PC-9 (cell line): ENCODE data around the gene HSPA1L. TPM values are rescaled to one million over a fixed set of nuclear protein-coding genes. Genes with fewer than 3 reads are reported as not detected.

Experiments used
- BruUV-seq: library from RNA; stranded (reverse); fragments of 400-500 nt; replicated peaks from 2 replicates; lab custom pipeline; 2021; lab: Mats Ljungman, UMichigan
- CTCF ChIA-PET: fragments of 300-600 bp; sonication (Branson Sonifier 250); formaldehyde crosslinking; loops from one replicate; lab custom pipeline; 2022; ENCODE audit warnings: antibody characterized with exemption; lab: Charles Lee
- POLR2A ChIA-PET: fragments of 300-600 bp; sonication (Branson Sonifier 250); formaldehyde crosslinking; loops from one replicate; lab custom pipeline; 2022; ENCODE audit warnings: antibody characterized with exemption; ENCODE audit not compliant: unreplicated experiment; lab: Charles Lee
- DNase-seq, 2 experiments: peaks; one replicate each; pipeline versions ENCODE4 v3.0.0 to v3.0.0-alpha.2; 2015 to 2022; ENCODE audit warnings: mixed read lengths in 1 of 2
- H2AFZ ChIP-seq: fragments of 200-600 bp; sonication (generic); 2 replicates; pipeline ENCODE4 v1.8.1; 2017; ENCODE audit warnings: antibody characterized with exemption
- H3F3A ChIP-seq: fragments of 200-600 bp; sonication (generic); 2 replicates; pipeline ENCODE4 v1.8.1; 2017; ENCODE audit warnings: antibody characterized with exemption, mild to moderate bottlenecking, low read depth; ENCODE audit not compliant: insufficient read depth
- H3K27ac ChIP-seq: fragments of 200-600 bp; sonication (generic); 2 replicates; pipeline ENCODE4 v1.6.1; 2016; ENCODE audit warnings: mixed run types
- H3K27me3 ChIP-seq: fragments of 200-600 bp; sonication (generic); 2 replicates; pipeline ENCODE4 v1.6.1; 2016; ENCODE audit warnings: low read depth, mixed run types; ENCODE audit not compliant: insufficient read depth
- H3K36me3 ChIP-seq: fragments of 200-600 bp; sonication (generic); 2 replicates; pipeline ENCODE4 v1.6.1; 2016; ENCODE audit warnings: low read depth, mixed run types
- H3K4me1 ChIP-seq: fragments of 200-600 bp; sonication (generic); replicated peaks from 2 replicates; pipeline ENCODE4 v1.6.1; 2016; ENCODE audit warnings: mixed run types; ENCODE audit not compliant: insufficient read depth
- H3K4me2 ChIP-seq: fragments of 200-600 bp; sonication (generic); 2 replicates; pipeline ENCODE4 v1.6.1; 2017; ENCODE audit warnings: mixed run types
- H3K4me3 ChIP-seq: fragments of 200-600 bp; sonication (generic); 2 replicates; pipeline ENCODE4 v1.6.1; 2016; ENCODE audit warnings: mixed run types
- H3K79me2 ChIP-seq: fragments of 200-600 bp; sonication (generic); 2 replicates; pipeline ENCODE4 v1.6.1; 2017; ENCODE audit warnings: low read depth, mixed run types
- H3K9me2 ChIP-seq: fragments of 200-600 bp; sonication (generic); 2 replicates; pipeline ENCODE4 v1.8.1; 2017; ENCODE audit warnings: mild to moderate bottlenecking; ENCODE audit not compliant: insufficient read depth
- H3K9me3 ChIP-seq: fragments of 200-600 bp; sonication (generic); 2 replicates; pipeline ENCODE4 v1.8.1; 2016; ENCODE audit warnings: low read depth; ENCODE audit not compliant: insufficient read depth
- H4K20me1 ChIP-seq: fragments of 200-600 bp; sonication (generic); 2 replicates; pipeline ENCODE4 v1.8.1; 2017; ENCODE audit not compliant: insufficient read depth
- EZH2 ChIP-seq: fragments of 200-600 bp; sonication (generic); IDR thresholded peaks from 2 replicates; pipeline ENCODE4 v1.8.0; 2017; ENCODE audit warnings: antibody characterized with exemption, low read depth
- intact Hi-C: fragments of 100-400 bp; cut with micrococcal nuclease; formaldehyde crosslinking; loops from one replicate; pipeline ENCODE4 v1.10.0; 2022; ENCODE audit not compliant: unreplicated experiment
- total RNA-seq: library from RNA; stranded (reverse); gene quantifications from 2 replicates; pipeline ENCODE4 v1.2.3, GENCODE V29; 2021
- TF ChIP-seq, protein P1 (sequence below): fragments of 200-600 bp; sonication (generic); conservative IDR thresholded peaks from 2 replicates; pipeline ENCODE4 v1.6.1; 2017; ENCODE audit warnings: mixed run types, antibody characterized with exemption, mild to moderate bottlenecking, moderate library complexity

HSPA1L gene
- total RNA-seq, 1 experiment from 2014 or later = 2.3 TPM

DNA sequence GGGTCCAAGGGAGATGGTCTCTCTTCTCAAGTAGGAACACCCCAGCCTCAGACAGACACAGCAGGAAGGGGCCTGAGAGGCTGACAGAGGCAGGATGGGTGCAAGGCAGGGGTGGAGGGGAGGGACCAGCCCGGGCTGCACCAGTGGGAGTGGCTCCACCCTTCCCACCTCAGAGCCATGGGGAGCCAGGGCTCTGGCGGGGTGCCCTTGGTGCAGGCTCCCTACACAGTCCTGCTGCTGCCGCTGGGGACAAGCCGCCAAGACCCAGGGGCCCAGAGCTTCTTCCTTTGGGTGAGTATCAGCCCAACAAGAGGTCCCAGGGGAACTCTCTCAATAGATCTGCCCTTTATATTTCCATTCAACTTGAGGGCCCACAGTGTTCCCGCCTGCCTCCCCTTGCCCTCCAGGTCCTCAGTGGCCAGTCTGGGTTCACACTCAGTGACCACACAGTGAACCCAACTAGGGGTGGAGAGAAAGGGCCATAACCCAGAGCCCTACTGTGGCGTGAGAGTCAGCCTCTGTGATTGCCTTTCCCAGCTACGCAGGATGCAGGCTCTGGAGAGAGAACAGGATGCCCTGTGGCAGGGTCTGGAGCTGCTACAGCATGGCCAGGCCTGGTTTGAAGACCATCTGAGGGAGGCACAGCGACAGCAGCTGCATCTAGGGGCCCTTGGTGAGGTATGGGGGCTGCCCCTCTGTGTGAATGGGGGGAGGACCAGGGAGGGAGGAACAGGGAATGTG lies 52.0 kb downstream of the HSPA1L start:
- no peak overlapping the region for H2AFZ ChIP-seq
- no peaks in the 10 kb centered on the region for H3K9me3 ChIP-seq
- intact Hi-C loops = no loop called here
- no peak overlapping the region for H3K4me3 ChIP-seq
- POLR2A ChIA-PET = interaction anchor here (0.6 kb wide), 1 partner anchor 124 kb away, joined by 3 read pairs; no protein-coding TSS in a partner anchor
- H3K27me3 ChIP-seq = no peaks in the 10 kb centered on the region
- TF ChIP-seq, protein P1, sequence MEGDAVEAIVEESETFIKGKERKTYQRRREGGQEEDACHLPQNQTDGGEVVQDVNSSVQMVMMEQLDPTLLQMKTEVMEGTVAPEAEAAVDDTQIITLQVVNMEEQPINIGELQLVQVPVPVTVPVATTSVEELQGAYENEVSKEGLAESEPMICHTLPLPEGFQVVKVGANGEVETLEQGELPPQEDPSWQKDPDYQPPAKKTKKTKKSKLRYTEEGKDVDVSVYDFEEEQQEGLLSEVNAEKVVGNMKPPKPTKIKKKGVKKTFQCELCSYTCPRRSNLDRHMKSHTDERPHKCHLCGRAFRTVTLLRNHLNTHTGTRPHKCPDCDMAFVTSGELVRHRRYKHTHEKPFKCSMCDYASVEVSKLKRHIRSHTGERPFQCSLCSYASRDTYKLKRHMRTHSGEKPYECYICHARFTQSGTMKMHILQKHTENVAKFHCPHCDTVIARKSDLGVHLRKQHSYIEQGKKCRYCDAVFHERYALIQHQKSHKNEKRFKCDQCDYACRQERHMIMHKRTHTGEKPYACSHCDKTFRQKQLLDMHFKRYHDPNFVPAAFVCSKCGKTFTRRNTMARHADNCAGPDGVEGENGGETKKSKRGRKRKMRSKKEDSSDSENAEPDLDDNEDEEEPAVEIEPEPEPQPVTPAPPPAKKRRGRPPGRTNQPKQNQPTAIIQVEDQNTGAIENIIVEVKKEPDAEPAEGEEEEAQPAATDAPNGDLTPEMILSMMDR = no peak
- no peak for TF ChIP-seq EZH2
- no peaks in the 10 kb centered on the region for H3K9me2 ChIP-seq
- peaks cover 8% of the 10 kb centered on the region; the same call in 1 of the 2 replicates for H3F3A ChIP-seq
- CTCF ChIA-PET = no interaction called here
- no TSS peak for BruUV-seq
- H3K27ac ChIP-seq = no peak overlapping the region
- peaks cover 5% of the 10 kb centered on the region; the same call in 1 of the 2 replicates for H3K4me1 ChIP-seq
- no peaks in the 10 kb centered on the region for H4K20me1 ChIP-seq
- no peaks in the 10 kb centered on the region for H3K36me3 ChIP-seq
- no peak for DNase-seq
- no peak overlapping the region for H3K4me2 ChIP-seq
- no peaks in the 10 kb centered on the region for H3K79me2 ChIP-seq

- intact Hi-C loops = no loop called here
- no TSS peak for BruUV-seq
- no peak for DNase-seq
- H3K9me2 ChIP-seq = no peaks in the 10 kb centered on the region
- H3K4me2 ChIP-seq = no peak within 1 kb of the TSS
- H3K27me3 ChIP-seq = no peaks in the 10 kb centered on the region
- ChIA-PET CTCF (no interaction called here), POLR2A (no interaction called here)
- no peaks in the 10 kb centered on the region for H4K20me1 ChIP-seq
- no peaks in the 10 kb centered on the region for H3K36me3 ChIP-seq
- no peaks in the 10 kb centered on the region for H3K9me3 ChIP-seq
- H2AFZ ChIP-seq = no peak within 1 kb of the TSS
- TF ChIP-seq EZH2 = no peak
- TF ChIP-seq, protein P1 = no peak
- no peak within 1 kb of the TSS for H3K27ac ChIP-seq
- H3F3A ChIP-seq = peaks cover 8% of the 10 kb centered on the region; the same call in 1 of the 2 replicates
- no peak within 1 kb of the TSS for H3K4me3 ChIP-seq
- H3K4me1 ChIP-seq = peaks cover 5% of the 10 kb centered on the region; the same call in 1 of the 2 replicates
- H3K79me2 ChIP-seq = no peaks in the 10 kb centered on the region
Measured at GRCh38 chr6:31762356-31762755, 52.7 kb downstream of the HSPA1L start, which contains the start of gene SAPCD1. TSS of gene SAPCD1 (plus strand) at chr6:31762656. CDS start at chr6:31763055, 399 bp downstream.

GRCh38 chr6:31761343-31761742 lies 53.7 kb downstream of the HSPA1L start:
- no TSS peak for BruUV-seq
- H3K9me3 ChIP-seq = no peaks in the 10 kb centered on the region
- no peak overlapping the region for H3K4me3 ChIP-seq
- TF ChIP-seq EZH2 = no peak
- TF ChIP-seq, protein P1 = no peak
- no peaks in the 10 kb centered on the region for H3K9me2 ChIP-seq
- no peaks in the 10 kb centered on the region for H3K79me2 ChIP-seq
- no peaks in the 10 kb centered on the region for H3K27me3 ChIP-seq
- no peak for DNase-seq
- no peak overlapping the region for H2AFZ ChIP-seq
- H3K4me2 ChIP-seq = no peak overlapping the region
- CTCF ChIA-PET = no interaction called here
- H3F3A ChIP-seq = peaks cover 8% of the 10 kb centered on the region; the same call in 1 of the 2 replicates
- H3K36me3 ChIP-seq = no peaks in the 10 kb centered on the region
- H3K27ac ChIP-seq = no peak overlapping the region
- no peaks in the 10 kb centered on the region for H4K20me1 ChIP-seq
- H3K4me1 ChIP-seq = peaks cover 5% of the 10 kb centered on the region; the same call in 1 of the 2 replicates
- POLR2A ChIA-PET = no interaction called here
- intact Hi-C loops = no loop called here
